Amniotic stem cell (primary cell): Measurements from ENCODE around the gene SLC25A20.
A peak's percentile ranks its signal among the peaks of the same experiment; 100 is the strongest.
"Not testable (repeated sequence)": the region's sequence is repeated elsewhere in the genome, so short reads cannot be mapped to it uniquely, and the experiment has no call there.

Experiments used
- DNase-seq: peaks from one replicate; lab custom pipeline; 2025; lab: John Stamatoyannopoulos, UW

Gene SLC25A20, protein sequence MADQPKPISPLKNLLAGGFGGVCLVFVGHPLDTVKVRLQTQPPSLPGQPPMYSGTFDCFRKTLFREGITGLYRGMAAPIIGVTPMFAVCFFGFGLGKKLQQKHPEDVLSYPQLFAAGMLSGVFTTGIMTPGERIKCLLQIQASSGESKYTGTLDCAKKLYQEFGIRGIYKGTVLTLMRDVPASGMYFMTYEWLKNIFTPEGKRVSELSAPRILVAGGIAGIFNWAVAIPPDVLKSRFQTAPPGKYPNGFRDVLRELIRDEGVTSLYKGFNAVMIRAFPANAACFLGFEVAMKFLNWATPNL

DNA sequence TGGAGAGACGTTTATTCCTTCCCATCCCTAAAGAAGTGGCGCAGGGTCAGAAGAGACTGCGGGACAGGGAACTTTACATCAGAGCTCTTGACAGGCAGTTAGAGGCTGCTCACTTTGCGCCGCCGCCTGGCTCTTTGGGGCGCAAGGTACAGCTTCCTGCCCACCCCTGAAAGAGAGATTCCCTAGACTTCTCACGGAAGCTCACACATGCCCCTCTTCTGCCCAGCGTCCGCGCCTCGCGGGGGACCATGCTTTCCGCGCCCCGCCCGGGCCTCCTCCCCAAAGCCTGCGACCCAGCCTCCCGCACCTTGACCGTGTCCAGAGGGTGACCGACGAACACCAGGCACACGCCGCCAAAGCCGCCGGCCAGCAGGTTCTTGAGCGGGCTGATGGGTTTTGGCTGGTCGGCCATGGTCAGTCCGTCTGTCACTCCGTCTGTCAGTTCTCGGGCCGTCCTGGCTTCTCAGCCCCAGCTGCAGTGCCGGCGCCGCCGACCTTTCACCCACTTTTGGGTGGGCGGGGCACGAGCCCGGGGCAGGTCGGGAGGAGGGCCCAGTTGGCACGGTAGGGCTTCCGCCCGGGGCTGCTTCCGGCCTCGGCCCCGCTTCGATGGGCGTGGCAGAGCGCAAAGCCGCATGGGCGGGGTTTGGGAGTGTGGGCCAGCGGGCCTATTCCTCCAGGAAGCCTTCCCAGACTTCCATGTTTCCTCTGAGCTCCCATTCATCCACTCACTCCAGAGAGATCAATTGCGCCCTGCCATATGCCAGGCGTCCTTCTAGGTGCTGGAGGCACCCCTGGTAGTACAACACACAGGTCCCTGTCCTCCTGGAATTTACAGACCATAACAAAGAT is at the start of gene SLC25A20:
TSS of gene SLC25A20 (minus strand) at position 500 of the 852 bp plus-strand sequence. CDS start at position 412, 88 bp downstream.
- peak; percentile 69 for DNase-seq

DNA sequence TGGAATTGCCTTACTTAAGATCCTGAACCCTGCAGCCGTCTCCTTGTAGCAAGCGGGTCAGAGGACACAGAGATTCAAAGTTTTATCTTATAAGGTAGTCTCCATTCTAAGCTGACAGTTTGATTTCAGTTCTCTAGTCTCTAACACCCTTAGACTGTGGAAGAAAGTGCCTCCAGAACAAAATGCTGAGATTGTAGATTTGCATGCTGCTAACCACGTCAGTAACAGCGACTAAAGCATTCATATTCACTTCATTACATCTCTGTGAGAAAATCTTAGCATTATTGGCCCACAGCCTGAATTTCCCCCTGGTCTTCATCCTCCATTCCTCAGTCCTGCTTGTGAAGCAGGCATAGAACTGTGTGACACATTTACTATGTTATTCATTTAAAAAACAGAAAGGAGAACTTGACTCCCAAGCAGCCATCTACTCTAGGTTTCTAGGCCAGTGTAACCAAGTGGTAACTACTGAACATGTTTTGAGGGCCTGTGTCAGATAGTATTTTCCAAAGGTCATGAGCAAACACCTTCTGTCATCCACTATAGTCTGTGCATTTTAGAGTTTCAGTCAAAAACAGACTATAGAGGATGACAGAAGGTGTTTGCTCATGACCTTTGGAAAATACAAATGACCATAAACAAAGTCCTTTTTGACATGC is 47.3 kb upstream of the SLC25A20 start:
- no peak for DNase-seq

DNA sequence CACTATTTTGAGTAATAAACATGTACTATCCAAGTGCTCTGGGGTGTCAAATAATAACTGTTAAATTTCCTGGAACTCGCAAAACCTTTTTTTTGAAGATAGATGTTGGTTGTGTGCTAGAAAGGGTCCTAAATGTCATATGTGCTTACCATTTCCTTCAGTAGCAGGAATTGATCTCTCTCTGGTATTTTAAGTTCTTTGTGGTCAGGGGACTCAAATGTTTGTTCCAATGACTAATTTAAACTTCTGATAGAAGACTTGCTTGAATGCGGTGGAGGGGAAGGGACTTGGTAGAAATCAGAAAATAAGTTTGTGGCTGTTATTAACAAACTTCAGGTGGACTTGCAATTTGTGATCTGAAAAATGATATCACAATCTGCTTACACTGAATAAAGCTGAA is 46.8 kb upstream of the SLC25A20 start:
- no peak for DNase-seq

DNA sequence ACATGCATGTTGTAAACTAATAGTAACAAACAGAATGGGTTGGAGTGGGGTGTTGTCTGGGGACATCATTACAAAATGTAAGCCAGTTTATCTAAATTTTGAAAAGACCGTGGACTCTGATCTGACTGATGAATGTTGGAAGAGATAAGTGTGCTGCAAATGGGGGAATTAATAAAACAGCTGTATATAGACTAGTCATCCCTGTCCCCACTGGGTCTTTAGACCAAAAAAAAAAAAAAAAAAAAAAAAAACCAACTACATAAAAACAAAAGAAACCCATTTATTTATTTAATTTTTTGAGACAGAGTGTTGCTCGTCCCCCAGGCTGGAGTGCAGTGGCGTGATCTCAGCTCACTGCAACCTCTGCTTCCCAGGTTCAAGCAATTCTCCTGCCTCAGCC is 40.0 kb upstream of the SLC25A20 start:
- no peak for DNase-seq

DNA sequence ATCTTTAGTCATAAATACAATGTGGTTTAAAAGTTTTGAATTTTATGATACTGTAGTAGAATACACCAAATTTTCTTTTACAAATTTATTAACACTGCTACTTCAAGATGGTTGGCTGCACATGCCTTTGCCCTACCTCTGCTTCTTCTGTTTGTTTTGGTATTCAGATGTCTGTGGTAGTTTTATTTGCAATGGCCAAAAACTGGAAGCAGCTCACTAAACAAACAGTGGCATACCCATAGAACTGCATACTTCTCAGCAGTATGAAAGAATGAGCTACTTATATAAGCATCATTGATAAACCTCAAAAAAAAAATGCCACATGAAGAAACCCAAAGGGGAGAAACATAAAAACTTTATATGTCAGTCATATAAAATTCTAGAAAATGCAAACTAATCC is 39.5 kb upstream of the SLC25A20 start:
- DNase-seq, result no peak

DNA sequence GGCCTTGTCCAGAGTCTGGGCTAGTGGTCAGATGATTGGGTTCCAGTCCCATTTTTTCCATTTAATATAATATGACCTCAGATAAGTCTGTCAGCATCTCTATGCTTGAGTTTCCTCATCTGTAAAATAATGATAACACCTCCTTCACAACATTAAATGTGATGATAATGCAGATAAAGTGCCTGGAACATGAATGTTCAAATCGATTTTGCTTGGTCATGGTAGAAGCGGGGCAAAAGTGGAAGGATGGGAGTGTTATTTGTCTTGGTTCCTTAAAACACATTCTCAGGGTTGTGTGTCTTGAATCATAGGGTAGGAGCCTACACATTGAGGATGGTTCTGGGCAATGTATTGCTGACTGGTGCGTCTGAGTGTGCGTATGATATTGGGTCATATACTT is 36.8 kb upstream of the SLC25A20 start:
- no peak for DNase-seq

DNA sequence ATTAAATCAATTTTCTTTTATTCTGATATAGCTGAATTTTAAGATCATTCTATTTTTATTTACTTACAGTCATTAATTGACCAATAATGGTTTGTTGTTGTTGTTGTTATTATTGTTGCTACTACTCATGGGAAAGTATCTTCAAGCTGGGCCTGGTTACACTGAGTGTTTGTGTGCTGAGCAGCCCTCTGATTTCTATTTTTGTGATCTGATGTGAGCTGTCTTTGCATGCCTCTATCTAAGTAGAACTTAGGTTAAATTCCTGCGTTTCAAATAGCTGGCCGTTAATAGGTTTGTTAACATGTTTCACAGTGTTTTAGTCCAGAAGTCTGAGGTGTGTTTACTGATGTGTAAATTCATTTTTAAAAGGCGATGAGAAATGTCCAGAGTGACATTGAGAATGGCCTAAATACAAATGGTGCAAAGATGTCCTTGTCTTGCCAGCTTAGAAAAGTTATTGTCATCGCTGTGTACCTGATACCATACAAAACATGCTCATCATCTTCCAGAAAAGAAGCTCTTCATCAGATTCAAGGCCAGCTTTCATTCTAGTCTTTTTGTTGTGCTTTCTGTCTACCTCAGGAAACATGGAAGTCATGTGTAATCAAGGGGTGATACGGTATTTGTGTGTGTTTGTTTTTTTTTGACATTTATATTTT is 35.8 kb upstream of the SLC25A20 start:
- no peak for DNase-seq

DNA sequence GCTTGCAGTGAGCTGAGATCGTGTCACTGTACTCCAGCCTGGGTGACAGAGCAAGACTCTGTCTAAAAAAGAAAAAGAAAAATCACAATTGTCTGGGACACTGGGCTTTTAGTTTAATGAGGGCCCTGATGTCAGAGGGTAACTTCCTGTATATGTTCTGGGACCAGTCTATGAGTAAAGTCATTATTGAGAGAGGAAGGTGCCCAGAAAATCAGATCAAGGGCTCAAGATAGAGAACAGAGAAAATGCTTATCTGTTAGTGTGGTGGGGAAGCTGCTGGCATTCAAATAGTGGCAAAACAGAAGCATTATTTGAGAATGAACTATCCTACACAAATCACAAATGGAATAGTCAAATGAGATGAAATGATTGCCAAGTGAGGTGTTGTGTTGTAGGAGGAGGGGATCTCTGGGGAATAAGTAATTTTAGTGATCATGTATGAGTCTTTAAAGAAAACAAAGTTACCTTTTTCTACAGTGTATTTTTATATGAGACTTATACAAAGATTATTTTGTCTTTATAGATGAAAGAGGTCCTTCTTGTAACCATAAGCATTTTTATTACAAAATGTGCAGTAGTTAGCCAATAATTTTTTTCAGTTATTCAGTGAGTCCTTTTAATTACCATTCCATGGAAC is 33.4 kb upstream of the SLC25A20 start:
- DNase-seq, result no peak

DNA sequence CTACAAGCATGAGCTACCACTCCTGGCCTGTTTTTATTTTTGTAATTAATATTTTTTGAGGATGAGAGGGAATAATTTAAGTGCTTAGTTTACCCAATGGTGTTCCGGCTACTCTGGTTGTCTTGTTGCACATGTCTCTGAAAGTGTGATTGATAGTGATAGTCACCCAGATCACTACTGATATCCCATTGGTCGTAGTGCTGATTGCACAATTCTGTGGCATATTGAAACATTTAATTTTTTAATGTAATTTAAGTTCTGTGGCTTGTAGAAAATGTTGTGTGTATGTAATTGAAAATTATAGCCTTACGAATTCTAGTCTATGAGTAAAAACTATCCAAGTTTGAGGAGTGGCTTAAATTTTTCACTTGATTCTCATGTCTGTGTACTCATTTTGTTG is 31.9 kb upstream of the SLC25A20 start:
- DNase-seq, result no peak

DNA sequence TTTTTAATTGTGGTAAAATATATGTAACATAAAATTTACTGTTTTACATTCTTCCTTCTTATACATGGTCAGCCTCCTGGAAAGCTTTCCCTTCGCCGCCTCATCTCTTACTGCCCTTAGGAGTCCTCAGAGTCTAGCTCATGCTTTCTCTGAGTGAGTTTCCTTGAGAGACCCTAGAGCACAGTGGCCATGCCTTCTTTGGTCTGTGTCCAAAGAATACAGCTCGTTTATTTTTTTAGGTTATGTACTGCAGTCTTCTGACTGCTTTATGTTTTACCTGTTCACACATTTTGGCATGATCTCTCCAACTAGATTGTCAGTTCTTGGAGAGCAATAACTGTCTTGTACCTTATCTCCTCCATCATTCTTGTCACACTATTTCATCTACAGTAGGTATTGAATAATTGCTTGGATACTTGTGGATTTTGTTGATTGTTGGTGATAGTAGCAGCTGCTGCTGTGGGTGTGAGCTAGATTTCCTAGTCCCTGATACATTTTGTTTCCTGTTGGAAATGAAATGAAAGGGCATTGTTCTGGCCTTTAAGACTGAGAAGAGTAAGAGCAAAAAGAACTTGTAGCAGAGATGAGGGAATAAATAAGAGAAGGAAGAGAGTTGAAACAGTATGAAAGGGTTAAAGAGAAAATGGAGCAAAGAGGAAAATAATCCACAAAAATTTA is 30.8 kb upstream of the SLC25A20 start:
- DNase-seq, result no peak

DNA sequence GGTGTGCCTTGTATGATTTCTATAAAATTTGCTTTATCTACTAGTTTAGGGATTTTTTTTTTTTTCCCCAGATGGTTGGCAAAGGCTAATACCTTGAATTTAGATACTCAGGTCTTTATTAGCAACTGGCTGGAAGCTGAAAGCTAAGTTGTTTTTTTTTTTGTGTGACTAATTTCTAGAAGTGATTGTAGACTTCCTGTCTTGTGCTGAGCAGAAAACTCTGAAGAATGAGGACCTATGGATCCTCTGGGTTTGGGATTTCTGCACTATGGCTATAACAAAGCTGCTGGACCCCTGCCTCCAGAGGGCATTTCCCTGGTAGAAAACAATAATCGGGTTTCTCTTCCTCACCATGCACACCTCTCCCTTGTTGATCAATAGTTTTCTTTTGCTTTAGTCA is 30.0 kb upstream of the SLC25A20 start:
- DNase-seq, result no peak

DNA sequence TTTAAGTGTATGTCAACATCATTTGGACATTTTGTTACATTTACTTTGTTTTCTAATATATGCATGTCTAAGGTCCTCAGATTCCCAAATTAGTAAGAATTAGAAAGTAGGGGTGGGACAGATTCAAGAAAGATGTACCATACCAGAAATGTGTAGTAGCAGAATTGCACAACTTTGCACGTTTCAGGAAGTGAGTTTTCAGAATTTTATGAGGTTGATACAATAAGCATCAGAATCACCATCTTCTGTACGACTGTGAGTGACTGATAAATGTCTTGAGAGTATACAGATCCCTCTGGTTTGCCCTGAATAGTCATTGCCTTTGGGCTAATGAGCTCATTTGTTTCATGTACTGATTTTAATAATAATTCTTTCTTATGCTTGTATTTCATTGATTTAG is 29.2 kb upstream of the SLC25A20 start:
- DNase-seq, result no peak

DNA sequence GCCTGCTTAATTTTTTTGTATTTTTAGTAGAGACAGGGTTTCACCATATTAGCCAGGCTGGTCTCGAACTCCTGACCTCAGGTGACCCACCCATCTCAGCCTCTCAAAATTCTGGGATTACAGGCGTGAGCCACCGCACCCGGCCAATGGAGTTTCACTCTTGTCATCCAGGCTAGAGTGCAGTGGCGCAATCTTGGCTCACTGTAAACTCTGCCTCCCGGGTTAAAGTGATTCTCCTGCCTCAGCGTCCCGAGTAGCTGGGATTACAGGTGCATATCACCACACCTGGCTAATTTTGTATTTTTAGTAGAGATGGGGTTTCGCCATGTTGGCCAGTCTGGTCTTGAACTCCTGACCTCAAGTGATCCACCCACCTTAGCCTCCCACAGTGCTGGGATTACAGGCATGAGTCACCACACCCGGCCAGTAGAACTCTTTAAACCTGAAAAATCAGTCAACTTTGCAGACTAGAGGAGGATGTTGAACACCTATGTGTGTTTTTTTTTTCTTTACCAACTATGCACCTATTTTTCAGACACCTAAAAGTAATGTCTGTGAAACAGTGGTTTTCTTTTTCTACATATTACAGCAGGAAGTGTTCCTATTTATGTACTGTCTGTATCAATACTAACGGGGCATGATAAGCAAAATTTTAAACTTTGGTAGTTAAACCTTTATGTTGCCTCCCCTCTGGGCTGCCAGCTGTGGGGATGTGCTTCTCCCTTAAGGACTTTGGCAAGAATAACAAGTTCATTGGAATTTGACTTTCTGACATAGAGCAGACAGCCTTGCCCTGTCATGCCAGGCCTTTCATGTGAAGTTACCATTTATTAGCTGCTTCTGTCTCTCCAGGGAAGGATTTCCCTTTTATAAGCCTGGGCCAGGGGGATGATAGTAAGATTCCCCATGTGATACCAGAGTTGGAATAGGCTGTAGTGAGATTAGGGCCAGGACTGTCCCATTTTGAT is 28.0 kb upstream of the SLC25A20 start:
- no peak for DNase-seq

DNA sequence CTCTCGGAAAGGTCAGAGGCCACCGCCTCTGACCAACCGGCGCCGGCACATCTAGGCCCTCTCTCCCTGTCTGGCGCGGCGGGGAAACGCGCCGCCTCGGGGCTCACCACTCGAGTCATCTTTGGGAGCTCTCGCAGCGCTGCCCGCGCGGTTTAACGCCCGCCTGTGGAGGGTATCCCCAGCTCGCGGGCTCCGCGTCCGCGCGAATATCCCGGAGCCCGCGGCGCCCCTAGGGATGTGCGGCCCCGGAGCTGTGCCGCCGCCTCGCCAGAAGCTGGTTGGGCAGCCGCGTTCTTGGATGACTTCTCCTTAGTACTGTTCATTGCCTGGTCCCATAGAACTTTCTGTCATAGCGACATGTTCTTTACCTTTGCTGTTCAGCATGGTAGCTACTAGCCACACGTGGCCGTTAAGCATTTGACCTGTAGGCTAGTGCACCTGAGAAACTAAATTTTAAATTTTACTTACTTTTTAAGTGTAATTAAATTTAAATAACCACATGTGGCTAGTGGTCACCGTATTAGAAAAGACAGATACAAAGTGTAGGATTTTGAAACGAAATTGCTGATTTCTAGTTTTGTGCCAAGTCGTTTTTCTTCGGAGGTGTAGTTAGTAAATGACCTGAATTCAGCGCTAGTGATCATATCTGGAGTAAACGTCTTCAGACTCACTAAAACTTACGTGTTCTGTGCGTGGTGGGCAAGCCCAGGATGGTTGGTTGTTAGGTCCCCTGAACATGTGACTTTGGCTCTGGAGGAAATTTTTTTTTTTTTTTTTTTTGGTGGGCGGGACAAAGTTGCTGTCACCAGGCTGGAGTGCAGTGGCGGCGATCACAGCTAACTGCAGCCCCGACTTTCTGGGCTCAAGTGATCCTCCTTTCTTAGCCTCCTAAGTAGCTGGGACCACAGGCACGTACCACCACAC is 20.8 kb upstream of the SLC25A20 start:
- DNase-seq, result peak; percentile 16

DNA sequence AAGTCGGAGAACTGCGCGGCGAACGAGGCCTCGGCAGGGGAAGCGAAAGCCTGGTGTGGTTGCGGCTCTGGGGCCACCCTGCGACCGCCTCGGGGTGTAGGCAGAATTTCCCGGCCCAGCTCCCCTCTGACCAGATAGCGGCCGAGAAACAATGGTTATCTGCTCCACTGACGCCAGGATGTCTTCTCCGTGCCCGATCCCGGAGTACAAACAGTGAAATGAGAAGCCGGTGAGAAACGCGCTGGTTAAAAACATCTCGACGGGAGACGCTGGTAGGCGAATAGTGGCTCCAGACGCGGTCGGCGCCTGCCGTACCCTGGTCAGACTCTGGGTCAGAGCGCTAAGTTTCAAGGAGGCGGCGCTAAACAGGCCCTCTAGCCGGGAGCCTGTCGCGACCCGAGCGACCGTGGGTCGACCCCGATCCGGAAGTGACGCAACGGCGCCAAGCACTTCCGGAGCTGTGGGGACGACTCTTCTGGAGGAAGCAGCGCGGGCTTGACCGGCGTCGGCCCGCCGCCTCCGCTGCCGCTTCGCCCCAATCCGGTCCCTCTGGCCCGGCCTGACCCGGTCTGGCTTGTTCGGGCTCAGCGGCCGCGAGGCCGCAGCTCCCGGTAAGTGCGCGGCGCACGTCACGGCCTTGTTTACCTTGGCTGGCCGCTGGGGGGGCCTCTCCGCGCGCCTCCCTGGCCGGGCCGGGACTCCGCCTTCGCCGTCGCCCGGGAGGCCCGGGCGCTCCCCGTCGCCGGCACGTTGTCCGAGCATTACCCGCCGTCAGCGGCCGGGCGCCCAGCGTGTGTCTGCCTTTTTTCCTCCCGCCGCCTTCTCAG is 19.9 kb upstream of the SLC25A20 start, which contains the start of gene ARIH2:
TSS of gene ARIH2 (plus strand) at position 455 of the 827 bp plus-strand sequence. CDS start 8,717 bp downstream, outside the sequence.
- DNase-seq, result peak; percentile 75

DNA sequence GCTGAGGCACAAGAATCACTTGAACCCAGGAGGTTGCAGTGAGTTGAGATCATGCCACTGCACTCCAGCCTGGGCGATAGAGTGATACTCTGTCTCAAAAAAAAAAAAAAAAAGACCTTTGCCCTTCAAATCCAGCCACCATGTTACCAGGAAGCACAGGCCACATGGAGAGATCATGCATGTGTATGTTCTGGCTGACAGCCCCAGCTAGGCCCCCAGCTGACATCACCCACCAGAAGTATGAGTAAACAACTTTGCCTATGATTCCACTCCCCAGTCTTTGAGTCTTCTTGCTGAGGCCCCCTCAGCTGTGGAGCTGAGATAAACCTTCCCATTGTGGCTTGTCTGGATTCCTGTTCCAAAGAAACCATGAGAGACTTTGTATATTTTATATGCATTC is 16.6 kb upstream of the SLC25A20 start:
- DNase-seq, result no peak

DNA sequence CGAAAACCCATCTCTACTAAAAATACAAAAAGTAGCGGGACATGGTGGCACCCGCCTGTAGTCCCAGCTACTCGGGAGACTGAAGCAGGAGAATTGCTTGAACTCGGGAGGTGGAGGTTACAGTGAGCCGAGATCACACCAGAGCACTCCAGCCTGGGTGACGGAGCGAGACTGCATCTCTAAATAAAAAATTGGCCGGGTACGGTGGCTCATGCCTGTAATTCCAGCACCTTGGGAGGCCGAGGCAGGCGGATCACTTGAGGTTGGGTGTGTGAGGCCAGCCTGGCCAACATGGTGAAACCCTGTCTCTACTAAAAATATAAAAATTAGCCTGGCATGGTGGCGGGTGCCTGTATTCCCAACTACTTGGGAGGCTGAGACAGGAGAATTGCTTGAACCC is 8.3 kb upstream of the SLC25A20 start:
- DNase-seq, result not testable (repeated sequence)

DNA sequence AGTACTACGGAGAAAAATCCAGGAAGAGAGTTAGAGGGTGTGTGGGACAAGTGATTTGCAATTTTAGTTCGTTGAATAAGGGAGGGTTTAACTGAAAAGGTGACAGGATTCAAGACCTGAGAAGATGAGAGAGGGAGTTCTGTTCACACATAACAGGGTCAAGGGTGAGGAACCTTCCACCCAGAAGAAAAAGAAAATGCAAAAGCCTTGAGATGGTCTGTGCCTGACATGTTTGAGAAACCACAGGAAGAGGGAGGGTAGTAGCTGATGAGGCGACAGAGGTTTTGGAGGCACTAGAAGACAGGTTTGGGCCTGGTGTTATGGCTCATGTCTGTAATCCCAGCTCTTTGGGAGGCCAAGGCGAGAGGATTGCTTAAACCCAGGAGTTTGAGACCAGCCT is 591 bp upstream of the SLC25A20 start:
- no peak for DNase-seq
